ENCODE results near the gene PTPRN2. TPM values are rescaled to one million over a fixed set of nuclear protein-coding genes. Genes with fewer than 3 reads are reported as not detected.

Gene PTPRN2
- total and polyA plus RNA-seq, 9 of the 15 experiments (the other 6 are each of a cell fraction or from before 2014, with no cell fraction given): not detected

GRCh38 chr7:157657741-157658740, 929.6 kb downstream of the PTPRN2 start:
- in situ Hi-C loops (cut with MboI) (no loop called here), intact Hi-C loops (cut with micrococcal nuclease) (no loop called here)
- CTCF ChIA-PET (ENCODE audit: low intra/inter-chr PET ratio): no interaction called here
- POLR2A ChIA-PET: interaction anchor here (0.6 kb wide), 1 partner anchor 18 kb away, joined by 3 read pairs; no protein-coding TSS in a partner anchor
- Histone ChIP-seq H3K4me1 (replicated peaks in 1 of 2; ENCODE audit: control insufficient read depth in 2 of 2, insufficient read depth in 2 of 2, low read length in 2 of 2) (peaks cover 0 to 21% of the 10 kb centered on the region in 2 experiments; a peak in 1 of 5 replicates), H3K79me2 (ENCODE audit: control insufficient read depth, insufficient read depth, low read length) (no peaks in the 10 kb centered on the region), H3K9me1 (ENCODE audit: control insufficient read depth, insufficient read depth, low read length) (no peaks in the 10 kb centered on the region), H3K27me3 (ENCODE audit: control insufficient read depth in 2 of 2, insufficient read depth in 2 of 2, low read length in 2 of 2) (peaks cover 62 to 75% of the 10 kb centered on the region in 2 experiments), H3K36me3 (ENCODE audit: control insufficient read depth, insufficient read depth, low read length) (no peaks in the 10 kb centered on the region), H3K9ac (ENCODE audit: insufficient read depth in 1 of 2, low read depth in 2 of 2, low read length in 2 of 2) (no peak overlapping the region), H4K20me1 (replicated peaks; ENCODE audit: control insufficient read depth, insufficient read depth, low read length) (peaks cover 17% of the 10 kb centered on the region), H3K4me2 (ENCODE audit: insufficient read depth, low read length) (no peak overlapping the region), H2AFZ (ENCODE audit: low read depth, low read length) (no peak overlapping the region), H3K9me3 (replicated peaks; ENCODE audit: control insufficient read depth, insufficient read depth, low read depth, low read length) (peaks cover 3% of the 10 kb centered on the region; the same call in 1 of the 2 replicates), H3K27ac (ENCODE audit: extremely low read depth, low read depth, low read length) (no peak overlapping the region), H3K4me3 (no peak overlapping the region)
- FAIRE-seq (peak; percentile 88), DNase-seq (ENCODE audit: extremely low read depth in 1 of 4, low spot score in 3 of 4) (no peak), ATAC-seq (peak; percentile 19; the same call in 2 of the 3 replicates)
- no TSS peak for BruUV-seq (replicated peaks)
- WGBS (ENCODE audit: insufficient coverage, low coverage, missing lambda C conversion rate): 2% methylated on average over 28 of the region's 29 CpGs
- TF ChIP-seq SMARCC2 (IDR thresholded peaks at IDR 0.05; ENCODE audit: low read depth) (no peak), THRB (CRISPR knock-in tag; conservative IDR thresholded peaks at IDR 0.05) (peak; percentile 66; the same call in 1 of the 2 replicates), HINFP (tag; conservative IDR thresholded peaks at IDR 0.05; ENCODE audit: low read depth) (no peak), OTX1 (CRISPR knock-in tag; IDR thresholded peaks at IDR 0.05) (0 out of 2 replicates have a peak, but pooled peaks have one; percentile 26), FOXA1 (IDR thresholded peaks at IDR 0.05; ENCODE audit: borderline replicate concordance) (no peak), ZNF324 (CRISPR knock-in tag; IDR thresholded peaks at IDR 0.05) (no peak), PHF20 (IDR thresholded peaks at IDR 0.05; ENCODE audit: partially characterized antibody) (peak; percentile 35), SREBF2 (CRISPR knock-in tag; IDR thresholded peaks at IDR 0.05) (no peak), CBX3 (IDR thresholded peaks at IDR 0.05; ENCODE audit: borderline replicate concordance in 1 of 2, low read length in 2 of 2) (no peak), MTA2 (IDR thresholded peaks at IDR 0.05; ENCODE audit: low read depth) (no peak), WHSC1 (IDR thresholded peaks at IDR 0.05; ENCODE audit: low read length) (no peak), CREM (IDR thresholded peaks at IDR 0.05; ENCODE audit: low read depth) (no peak)
- TF ChIP-seq, protein P1, sequence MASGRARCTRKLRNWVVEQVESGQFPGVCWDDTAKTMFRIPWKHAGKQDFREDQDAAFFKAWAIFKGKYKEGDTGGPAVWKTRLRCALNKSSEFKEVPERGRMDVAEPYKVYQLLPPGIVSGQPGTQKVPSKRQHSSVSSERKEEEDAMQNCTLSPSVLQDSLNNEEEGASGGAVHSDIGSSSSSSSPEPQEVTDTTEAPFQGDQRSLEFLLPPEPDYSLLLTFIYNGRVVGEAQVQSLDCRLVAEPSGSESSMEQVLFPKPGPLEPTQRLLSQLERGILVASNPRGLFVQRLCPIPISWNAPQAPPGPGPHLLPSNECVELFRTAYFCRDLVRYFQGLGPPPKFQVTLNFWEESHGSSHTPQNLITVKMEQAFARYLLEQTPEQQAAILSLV (tag; IDR thresholded peaks at IDR 0.05): no peak
- TF ChIP-seq, protein P2, sequence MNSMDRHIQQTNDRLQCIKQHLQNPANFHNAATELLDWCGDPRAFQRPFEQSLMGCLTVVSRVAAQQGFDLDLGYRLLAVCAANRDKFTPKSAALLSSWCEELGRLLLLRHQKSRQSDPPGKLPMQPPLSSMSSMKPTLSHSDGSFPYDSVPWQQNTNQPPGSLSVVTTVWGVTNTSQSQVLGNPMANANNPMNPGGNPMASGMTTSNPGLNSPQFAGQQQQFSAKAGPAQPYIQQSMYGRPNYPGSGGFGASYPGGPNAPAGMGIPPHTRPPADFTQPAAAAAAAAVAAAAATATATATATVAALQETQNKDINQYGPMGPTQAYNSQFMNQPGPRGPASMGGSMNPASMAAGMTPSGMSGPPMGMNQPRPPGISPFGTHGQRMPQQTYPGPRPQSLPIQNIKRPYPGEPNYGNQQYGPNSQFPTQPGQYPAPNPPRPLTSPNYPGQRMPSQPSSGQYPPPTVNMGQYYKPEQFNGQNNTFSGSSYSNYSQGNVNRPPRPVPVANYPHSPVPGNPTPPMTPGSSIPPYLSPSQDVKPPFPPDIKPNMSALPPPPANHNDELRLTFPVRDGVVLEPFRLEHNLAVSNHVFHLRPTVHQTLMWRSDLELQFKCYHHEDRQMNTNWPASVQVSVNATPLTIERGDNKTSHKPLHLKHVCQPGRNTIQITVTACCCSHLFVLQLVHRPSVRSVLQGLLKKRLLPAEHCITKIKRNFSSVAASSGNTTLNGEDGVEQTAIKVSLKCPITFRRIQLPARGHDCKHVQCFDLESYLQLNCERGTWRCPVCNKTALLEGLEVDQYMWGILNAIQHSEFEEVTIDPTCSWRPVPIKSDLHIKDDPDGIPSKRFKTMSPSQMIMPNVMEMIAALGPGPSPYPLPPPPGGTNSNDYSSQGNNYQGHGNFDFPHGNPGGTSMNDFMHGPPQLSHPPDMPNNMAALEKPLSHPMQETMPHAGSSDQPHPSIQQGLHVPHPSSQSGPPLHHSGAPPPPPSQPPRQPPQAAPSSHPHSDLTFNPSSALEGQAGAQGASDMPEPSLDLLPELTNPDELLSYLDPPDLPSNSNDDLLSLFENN (IDR thresholded peaks at IDR 0.05; ENCODE audit: low read depth in 2 of 2, low read length in 2 of 2): no peak
